Measurements from ENCODE around the gene RIT2.

- TF ChIP-seq POLR2A (IDR thresholded peaks at IDR 0.05): no peak
- TF ChIP-seq, protein P1, sequence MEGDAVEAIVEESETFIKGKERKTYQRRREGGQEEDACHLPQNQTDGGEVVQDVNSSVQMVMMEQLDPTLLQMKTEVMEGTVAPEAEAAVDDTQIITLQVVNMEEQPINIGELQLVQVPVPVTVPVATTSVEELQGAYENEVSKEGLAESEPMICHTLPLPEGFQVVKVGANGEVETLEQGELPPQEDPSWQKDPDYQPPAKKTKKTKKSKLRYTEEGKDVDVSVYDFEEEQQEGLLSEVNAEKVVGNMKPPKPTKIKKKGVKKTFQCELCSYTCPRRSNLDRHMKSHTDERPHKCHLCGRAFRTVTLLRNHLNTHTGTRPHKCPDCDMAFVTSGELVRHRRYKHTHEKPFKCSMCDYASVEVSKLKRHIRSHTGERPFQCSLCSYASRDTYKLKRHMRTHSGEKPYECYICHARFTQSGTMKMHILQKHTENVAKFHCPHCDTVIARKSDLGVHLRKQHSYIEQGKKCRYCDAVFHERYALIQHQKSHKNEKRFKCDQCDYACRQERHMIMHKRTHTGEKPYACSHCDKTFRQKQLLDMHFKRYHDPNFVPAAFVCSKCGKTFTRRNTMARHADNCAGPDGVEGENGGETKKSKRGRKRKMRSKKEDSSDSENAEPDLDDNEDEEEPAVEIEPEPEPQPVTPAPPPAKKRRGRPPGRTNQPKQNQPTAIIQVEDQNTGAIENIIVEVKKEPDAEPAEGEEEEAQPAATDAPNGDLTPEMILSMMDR (IDR thresholded peaks at IDR 0.05): no peak
Measured at GRCh38 chr18:42752916-42753315, 362.6 kb downstream of the RIT2 start.

Measured in tibial nerve (tissue), 3 donors.